ENCODE measurements around the gene UACA.
"Not testable (repeated sequence)": the region's sequence is repeated elsewhere in the genome, so short reads cannot be mapped to it uniquely, and the experiment has no call there.

Gene UACA

DNA sequence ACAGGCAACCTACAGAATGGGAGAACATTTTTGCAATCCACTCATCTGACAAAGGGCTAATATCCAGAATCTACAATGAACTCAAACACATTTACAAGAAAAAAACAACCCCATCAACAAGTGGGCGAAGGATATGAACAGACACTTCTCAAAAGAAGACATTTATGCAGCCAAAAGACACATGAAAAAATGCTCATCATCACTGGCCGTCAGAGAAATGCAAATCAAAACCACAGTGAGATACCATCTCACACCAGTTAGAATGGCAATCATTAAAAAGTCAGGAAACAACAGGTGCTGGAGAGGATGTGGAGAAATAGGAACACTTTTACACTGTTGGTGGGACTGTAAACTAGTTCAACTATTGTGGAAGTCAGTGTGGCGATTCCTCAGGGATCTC, 100.3 kb downstream of the UACA start:
- not testable (repeated sequence) for DNase-seq

DNA sequence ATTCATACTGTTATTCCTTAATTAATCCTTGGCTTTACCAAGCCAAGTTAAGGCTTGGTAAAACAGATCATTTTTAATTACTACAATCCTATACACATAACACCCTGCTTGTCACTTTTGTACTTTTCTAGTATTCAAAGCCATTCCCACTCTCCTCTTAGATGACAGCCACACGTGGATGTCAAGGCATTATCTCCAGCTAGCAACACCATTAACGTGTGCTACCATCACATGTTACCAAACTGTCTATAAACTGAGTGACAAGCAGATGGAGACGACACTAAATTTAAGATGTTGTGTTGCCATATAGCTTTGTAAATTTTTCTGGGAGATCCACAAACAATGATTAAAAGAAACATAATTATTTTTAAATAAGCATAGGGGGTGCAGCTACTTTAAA, 103.7 kb downstream of the UACA start:
- DNase-seq: no peak

DNA sequence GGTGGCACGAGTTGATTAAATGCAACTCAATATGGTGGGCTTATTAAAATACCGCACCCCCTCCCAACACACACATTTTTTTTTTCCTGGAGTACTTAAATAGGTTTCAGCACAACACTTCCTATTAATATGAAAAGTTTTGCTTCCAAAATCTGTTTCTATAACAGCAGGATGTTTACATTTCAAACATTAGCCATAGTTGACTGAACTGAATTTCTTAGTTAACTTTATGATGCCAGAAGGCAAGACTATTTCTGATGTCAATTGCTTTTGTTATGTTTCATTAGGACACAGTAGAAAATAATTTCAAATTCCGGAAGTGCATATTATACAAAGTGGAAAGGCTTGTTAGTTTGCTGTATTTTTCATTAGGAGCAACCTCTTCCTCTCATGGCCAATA, 104.7 kb downstream of the UACA start:
- no peak for DNase-seq

DNA sequence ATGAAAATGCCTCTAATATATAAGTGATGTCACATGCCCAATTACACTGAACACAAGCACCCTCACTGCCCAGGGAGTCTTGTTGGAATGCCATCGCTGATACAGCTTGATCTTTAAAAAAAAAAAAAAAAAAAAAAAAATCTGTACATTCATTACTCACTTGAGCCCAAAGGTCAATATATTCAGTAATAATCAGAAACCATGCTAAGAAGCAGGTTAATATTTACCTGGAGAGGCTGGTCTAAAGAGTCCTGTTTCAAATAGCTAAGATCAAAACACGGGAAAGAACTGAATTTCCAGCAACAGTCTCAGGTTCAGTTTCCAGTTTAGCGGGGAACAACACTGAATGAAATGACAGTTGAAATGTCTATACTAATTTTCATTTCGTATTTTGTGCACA, 109.9 kb downstream of the UACA start:
- DNase-seq: no peak

DNA sequence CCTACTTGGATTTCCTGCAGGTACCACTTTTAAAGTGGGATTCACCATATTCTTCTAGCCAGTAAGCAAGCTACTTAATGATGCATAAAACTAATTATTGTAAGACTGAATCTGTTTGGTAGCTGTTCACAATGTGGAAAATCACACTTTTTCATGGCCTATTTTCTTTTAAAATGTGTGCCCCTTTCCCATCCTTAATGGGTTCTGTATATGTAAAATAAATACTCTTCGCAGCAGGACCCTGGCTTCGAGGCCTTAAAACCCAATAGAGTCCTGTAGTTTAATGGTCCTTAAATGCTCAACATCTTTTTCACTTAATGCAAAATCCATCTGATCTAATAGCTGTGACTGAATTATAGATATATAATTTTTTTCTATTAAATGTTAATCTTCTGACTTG, 111.0 kb downstream of the UACA start:
- no peak for DNase-seq

DNA sequence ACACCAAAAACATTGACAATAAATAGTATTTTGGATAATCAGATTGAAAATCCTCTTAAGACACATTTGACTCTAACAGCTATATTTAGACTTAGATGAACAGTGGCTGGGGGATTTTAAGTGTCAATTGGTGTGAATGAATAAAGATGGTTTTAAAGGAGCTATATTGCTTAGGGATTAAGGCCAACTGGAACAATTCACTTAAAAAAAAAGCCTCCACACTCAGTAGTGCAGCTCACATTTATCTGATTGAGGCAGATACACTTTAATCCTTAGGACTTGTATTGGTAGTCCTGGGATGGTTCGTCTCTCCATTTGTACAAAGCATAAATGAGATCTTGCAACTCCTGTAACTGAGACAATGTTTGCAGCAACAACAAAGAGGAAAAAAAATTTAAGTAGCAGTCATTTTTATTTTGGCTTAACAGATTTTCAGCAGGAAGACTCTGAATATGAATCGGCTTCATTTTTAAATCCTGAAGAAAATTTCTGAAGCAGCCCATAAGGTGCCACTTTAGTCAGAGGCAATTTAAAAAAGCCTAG, 112.0 kb downstream of the UACA start:
- DNase-seq: no peak

DNA sequence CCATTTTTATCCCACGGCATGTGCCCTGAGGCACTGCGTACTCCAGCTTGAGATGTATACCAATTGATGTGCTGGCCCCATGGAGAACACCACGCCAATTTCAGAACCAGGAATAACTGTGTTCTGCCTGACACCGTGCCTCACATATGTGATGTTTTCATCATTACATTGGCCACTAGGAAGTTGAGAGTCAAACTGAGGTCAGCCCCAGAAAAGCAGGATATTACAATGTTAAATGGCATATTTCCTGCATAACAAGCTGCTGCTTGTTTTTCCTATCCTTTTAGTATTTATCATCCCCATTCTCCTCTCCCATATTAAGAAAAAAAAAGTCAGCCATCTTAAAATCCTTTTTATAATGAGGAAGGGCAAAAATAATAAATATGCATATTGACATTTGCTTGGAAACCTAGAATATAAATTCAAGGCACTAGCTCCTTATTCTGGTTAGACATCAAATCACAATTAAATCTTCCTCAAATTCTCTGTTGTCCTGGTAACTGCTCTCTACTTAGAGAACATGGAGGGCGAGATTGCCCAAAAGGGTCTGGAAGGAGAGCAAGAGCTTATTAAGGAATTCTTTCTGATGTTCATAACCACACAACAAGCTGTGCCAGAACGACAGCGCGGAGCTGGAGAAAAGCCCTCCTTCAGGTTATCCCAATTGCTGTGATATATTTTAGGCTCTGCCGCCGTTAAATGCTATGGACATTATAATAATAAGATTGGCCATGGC, 112.6 kb downstream of the UACA start:
- no peak for DNase-seq

DNA sequence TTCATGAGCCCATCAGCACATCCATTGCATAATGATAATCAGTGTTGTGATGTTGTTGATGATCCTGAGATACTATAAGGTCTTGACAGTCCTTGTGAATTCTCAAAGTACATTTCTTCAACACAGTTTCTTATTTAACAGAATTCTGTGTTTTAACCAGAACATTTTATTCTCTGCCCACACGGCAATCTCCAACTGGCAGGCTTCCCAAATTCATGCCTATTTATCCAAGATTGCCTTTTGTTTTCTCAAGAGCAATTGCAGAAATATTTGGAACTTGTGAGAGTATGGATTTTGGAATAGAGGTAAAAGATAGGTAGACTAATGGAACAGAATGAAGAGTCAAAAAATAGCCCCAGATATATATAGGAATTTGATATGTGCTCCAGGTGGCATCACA, 116.0 kb downstream of the UACA start:
- no peak for DNase-seq

DNA sequence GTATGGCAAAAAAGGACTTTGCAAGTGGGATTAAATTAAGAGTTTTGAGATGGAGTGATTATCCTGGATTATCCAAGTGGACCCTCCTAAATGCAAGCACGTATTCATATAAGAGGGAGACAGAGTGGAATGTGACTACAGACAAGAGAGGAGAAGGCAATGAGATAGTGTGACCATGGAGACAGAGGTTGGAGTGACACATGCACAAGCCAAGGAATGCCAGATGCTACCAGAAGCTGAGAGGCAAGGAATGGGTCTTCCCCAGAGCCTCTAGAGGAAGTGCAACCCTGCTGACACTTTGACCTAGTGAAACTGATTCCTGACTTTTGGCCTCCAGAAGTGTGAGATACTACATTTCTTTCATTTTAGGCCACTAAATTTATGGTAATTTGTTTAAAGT, 117.2 kb downstream of the UACA start:
- no peak for DNase-seq

DNA sequence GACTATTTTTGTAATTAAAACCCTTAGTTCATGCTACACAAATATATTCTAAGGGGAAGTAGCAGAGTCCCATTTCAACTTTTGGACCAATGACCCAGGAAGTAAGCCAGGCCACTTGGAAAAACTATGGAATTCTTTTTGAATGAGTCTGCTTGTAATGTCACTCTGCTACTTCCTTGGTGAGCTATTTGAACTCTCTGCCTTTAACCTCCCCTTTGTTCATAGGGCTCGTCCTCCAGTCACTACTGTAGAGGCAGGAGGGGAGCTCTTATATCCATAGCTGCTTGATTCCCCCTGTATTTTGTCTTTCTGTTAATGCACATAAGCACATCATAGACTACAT, 119.6 kb downstream of the UACA start:
- no peak for DNase-seq

DNA sequence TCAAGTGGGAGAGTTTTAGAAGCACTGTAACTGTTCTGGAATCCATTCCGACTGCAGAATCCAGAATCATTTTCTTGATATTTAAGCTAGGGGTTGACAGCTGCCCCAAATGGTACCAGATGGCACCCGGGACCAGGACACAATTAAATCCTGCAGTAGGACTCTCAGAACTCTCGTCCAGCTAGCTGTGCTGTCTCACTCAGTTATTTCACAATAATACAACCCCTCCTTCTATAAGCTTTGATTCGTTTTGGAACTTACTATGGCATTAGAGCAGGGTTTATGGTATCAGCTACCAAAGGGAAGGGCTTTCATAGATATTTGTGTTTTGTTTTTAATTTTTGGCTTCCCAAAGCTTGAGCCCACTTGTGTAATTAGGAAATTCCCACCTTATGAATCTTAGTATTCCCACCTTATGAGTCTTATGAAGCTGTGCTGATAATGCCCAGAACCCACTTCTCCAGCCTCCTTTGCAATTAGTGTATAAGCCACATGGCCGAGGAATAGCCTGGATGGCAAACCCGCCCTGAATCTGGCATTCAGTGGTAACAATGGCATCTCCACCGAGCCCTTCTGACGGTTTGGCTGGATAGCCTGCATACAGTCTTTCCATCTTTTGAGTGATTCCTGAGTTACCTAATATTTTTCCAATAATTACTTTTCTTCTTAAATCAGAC, 120.1 kb downstream of the UACA start:
- DNase-seq: no peak

DNA sequence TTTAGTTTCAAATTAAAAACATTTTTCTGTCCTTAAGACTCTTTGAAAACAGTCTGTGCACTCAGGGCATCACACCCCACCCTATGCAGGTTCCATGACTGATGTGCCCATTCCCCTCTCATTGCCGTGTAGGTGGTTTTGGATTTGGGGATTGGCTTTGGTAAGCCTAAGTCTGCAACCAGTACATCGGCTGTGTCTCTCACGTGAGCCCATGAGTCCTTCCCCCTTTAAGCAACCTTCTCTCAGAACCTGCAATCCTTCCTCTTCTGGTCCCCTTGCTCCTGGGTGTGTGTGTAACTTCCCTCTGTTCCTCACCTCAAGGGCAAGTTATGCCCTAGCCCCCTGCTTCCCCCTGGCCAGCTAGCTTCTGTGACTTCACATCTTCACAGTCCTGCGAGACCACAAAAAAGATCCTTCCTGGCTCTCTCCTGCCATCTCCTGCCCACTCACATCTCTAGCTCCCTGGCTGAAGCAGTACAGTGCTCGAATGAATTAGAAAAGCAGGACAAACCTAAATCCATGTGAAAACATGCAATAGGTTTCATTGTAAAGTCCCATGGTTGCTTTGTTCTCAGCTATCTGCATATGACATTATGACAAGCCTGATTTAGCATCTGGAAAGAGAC, 126.7 kb downstream of the UACA start:
- DNase-seq: no peak

DNA sequence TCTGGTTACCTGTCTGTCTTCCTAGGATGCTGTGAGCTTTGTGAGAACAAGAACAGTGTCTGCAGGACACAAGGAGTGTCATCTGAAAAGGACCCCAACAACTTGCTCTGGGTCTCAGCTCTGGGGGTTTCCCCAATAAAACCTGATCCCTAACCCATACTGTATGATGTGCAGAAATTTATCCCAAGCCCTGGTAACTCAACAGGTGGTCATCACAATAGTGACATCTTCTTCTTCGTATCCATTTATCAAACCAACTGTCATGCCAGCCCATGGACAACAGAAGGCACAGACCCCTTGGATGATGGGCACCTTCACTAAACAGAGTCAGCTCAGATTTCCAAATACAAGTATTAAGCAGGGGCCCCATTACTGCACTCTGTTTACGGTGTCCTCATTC, 127.5 kb downstream of the UACA start:
- no peak for DNase-seq

DNA sequence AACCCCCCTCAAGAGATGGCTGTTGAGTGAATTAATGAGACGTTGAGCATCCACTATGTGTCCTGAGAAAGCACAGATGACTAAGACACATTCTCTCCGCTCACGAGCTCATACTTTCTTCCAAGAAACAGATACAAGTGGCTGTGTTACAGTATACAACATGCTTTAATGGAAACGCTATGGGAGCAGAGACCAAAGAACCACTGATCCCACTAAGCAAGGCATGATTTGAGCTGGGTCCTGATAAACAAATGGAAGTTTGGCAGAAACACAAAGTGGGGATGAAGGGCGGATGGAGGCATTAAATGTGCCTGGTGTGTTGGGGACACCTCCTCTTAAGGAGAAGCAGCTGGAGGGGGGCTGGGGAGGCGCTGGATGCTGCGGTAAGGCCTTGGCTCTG, 129.4 kb downstream of the UACA start:
- no peak for DNase-seq

DNA sequence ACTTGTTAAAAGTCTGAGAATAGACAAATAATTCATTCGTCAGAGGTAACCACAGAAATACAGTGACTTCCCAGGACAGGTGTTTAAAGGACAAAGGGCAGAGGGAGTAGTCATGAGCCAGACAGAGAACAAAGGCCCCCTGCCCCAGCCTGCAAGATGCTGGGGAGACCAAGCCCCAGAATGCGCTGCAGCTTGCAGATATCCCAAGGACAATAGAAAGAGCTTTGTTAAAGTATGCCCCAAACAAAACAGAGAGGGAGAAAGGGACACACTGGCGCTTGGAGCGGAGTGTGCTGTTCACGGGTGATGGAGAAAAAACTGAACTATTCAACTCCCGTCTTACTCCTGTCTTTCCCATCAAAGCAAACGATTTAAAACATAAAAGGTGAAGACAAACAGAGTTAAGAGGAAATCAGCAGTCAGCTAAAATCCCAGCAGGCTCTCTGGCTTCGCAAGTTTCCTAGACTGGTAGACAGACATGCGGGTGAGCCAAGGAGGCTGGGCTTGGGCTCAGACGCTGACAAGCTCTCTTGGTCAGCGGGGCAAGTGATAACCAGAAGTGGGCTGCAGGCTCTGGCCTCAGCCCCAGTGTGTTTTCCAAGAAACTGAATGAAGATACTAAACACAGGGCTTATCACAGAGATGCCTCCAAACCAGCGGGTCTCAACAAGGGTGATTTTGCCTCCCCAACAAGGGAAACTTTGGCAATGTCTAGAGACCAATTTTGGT, 130.1 kb downstream of the UACA start:
- no peak for DNase-seq

DNA sequence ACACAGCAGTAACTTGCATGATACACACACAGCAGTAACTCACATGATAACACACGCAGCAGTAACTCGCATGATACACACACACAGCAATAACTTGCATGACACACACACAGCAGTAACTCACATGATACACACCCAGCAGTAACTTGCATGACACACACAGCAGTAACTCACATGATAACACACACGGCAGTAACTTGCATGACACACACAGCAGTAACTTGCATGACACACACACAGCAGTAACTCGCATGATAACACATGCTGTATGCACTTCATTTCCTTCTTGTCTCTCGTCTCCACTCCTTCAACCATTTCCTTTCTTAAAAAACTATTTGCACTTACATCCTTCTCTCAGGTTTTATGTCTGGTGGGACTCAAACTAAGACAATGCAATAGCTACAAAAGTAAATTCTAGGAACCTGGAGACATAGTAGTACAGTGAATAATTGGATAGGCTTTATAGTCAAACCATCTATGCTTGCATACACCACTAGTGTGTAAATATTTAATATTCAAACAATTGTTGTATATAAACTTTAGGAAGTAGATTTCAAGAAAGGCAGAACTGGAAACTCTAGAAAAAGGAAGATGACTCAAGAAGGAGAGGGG, 130.8 kb downstream of the UACA start:
- no peak for DNase-seq

DNA sequence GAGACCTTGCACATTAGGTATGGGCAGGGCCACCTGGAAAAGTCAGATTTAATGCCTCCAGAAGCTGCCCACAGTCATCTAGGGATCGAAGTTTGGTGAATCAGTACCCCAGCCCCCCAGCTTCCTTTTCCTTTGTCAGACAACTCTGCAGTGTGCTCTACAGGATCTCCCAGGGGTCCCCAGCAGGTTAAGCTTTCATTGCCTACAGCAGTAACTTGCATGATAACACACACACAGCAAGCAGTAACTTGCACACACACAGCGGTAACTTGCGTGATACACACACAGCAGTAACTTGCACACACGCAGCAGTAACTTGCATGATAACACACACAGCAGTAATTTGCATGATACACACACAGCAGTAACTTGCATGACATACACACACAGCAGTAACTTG, 131.3 kb downstream of the UACA start:
- no peak for DNase-seq

DNA sequence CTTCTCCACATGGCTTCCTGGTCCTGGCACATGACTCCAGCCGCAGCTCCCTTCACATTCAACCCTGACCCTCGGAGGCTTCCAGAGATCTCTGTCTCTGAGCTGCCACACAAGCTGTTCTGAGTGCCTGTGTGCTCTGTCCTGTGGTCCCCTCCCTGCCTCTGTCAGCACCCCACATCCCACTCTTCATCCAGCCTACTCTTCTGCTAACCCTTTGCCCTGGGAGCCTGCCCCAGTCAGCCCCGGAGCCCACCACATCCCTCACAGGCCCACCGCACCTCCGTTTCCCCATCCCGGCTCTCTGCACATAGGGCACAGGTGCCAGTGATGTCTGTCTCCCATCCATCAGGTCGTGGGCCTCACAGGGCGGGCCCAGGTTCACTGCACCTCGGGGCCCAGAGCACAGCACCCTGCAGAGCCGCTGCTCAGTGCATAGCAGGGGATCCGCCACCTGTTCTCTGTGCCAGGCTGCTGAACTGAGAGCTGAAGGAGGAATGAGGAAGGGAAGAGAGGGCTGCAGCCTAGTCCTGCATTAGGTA, 133.6 kb downstream of the UACA start:
- no peak for DNase-seq

DNA sequence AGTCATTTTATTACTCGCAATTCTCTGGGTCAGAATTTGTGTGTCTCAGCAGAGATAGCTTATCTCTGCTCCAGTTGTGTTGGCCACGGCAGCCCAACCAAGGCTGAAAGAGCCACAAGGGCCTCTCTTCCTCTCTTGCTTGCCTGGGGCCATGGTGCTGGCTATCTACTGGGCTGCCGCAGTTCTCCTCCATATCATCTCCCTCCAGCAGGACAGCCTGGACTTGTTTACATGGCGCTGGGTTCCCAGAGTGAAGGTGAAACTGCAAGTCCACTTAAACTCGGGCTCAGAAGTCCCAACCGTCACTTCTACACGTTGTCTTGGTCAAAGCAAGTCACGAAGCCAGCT, 134.8 kb downstream of the UACA start:
- DNase-seq: no peak

DNA sequence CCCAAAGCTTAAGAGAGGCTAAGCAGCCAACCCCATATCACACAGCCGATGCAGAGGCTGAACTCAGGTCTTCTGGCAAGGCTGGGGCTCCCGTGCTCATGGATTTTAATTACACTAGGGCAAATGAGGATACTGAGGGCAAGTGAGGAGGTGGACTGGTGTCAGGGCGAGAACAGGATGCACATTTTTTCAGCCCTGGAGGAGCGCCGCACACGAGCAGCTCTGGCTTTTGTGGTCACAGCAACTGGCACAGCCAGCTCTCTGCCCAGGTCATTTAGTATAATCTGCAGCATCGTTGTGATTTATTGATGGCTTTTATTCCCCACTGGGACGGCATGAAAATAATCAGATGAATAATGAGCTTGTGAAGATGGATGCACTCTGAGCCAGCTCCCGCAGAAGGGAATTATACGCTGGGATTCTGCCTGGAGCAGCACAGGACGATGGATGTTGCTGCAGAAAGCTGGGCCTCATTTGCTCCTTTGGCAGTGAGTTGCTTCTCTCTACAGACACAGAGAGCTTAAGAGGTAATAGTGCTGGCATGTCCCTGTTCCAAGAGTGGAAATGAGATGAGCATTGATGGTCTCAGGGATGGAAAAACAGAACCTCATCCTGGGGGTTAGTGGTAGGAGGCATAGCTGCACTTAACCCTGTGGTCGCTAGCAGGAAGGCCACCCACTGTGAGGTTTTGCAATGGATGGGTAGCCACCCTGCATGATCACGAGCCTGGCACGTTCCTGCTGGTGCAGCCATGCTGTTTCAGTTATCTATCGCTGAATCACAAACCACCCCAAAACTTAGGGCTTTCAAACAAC, 135.4 kb downstream of the UACA start:
- DNase-seq: no peak

DNA sequence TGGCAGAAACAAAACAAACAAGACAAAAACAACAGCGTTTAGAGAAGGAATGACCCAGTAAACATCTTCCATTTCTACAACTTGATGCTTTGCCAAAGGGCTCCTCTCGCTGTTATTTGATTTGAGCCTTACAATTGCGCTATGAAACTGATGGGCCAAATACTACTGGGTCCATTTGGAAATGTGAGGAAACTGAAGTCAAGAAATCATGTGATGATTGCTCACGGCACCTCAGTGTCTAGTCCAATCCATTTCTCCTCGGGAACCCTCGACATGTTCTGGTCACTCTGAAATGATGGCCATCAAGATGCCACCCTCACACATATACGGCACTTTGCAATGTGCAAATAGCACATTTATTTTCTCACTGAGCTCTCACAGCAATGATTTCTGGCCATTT, 136.0 kb downstream of the UACA start:
- no peak for DNase-seq

DNA sequence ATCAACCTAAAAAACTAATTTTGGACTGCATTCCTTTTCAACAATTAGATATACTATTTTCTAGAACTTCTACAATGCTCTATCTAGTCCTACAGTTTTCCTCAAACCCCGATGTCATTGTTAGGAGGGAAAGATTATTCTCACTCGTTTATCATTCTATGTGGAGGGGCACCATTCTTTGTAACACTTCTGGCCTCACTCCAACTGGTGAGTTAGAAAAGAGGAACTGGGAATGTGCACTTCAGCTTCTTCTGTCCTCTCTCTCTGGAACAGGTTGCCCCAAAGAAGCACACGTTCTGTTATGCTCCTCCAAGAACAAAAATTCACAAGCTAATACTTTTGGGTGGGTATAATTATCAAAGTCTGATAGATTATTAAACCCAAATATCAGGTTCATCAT, 137.9 kb downstream of the UACA start:
- no peak for DNase-seq

Data from activated CD8-positive, alpha-beta memory T cell treated with anti-CD3 and anti-CD28 coated beads, Interleukin-2, amount 50 U/mL, for 4 hours (primary cell).